A549 (cell line): Measurements from ENCODE around the gene MYADML2. TPM values are rescaled to one million over a fixed set of nuclear protein-coding genes. Genes with fewer than 3 reads are reported as not detected.
"Not testable (repeated sequence)": the region's sequence is repeated elsewhere in the genome, so short reads cannot be mapped to it uniquely, and the experiment has no call there.

Experiments used
- ATAC-seq, 2 experiments: fragments of 200-7000 bp in 1 of 2; fragments of >200 bp in 1 of 2; cut with Nextera tagmentation in 1 of 2; cut with Tn5 transposase in 1 of 2; 3 replicates each; pipeline versions ENCODE4 v1.8.0 to v1.9.1; 2018 to 2020; ENCODE audit warnings: mild to moderate bottlenecking in 1 of 2, moderate library complexity in 1 of 2
- CTCF ChIA-PET: fragments of 300-600 bp; sonication (Branson Sonifier 250); formaldehyde crosslinking; extraction: SDS; loops from one replicate; lab custom pipeline; 2021; ENCODE audit warnings: antibody characterized with exemption, inconsistent platforms; lab: Yijun Ruan, JAX
- POLR2A ChIA-PET: fragments of 350-600 bp; formaldehyde crosslinking; extraction: SDS; loops from one replicate; lab custom pipeline; 2021; ENCODE audit warnings: antibody characterized with exemption, inconsistent platforms; lab: Yijun Ruan, JAX
- DNase-seq, 2 experiments: peaks; one replicate each; pipeline versions ENCODE4 v3.0.0 to v3.0.0-alpha.2; 2011 to 2016; ENCODE audit warnings: low read depth in 1 of 2, low spot score in 1 of 2
- FAIRE-seq: peaks from 2 replicates; lab custom pipeline; 2011; peaks lifted over from hg19 to GRCh38; lab: Jason Lieb, UNC
- H3K27ac ChIP-seq, 2 experiments: fragments of >200 bp; sonication (Bioruptor Twin); formaldehyde crosslinking; 3 replicates each; pipeline ENCODE4 v1.5.1; 2016 to 2017
- H3K4me1 ChIP-seq: fragments of >200 bp; sonication (Bioruptor Twin); formaldehyde crosslinking; 3 replicates; pipeline ENCODE4 v1.6.1; 2016
- H3K4me2 ChIP-seq: fragments of >200 bp; sonication (Bioruptor Twin); formaldehyde crosslinking; 3 replicates; pipeline ENCODE4 v1.6.1; 2016
- H3K4me3 ChIP-seq: fragments of >200 bp; sonication (Bioruptor Twin); formaldehyde crosslinking; 3 replicates; pipeline ENCODE4 v1.5.1; 2016
- H3K9me3 ChIP-seq: fragments of >200 bp; sonication (Bioruptor Twin); formaldehyde crosslinking; 3 replicates; pipeline ENCODE4 v1.6.1; 2016
- ATOH8 ChIP-seq: fragments of 250-450 bp; sonication (Bioruptor Pico); IDR thresholded peaks from 2 replicates; pipeline ENCODE4 v1.5.0; 2020; ENCODE audit warnings: low read depth, mild to moderate bottlenecking, moderate library complexity
- BCL3 ChIP-seq: fragments of >200 bp; sonication (Bioruptor Twin); formaldehyde crosslinking; IDR thresholded peaks from 3 replicates; pipeline ENCODE4 v1.6.1; 2016
- CBX2 ChIP-seq: fragments of 200-600 bp; sonication (generic); IDR thresholded peaks from 2 replicates; pipeline ENCODE4 v1.6.1; 2016; ENCODE audit warnings: low read depth, mild to moderate bottlenecking, borderline replicate concordance
- CTCF ChIP-seq: fragments of >200 bp; sonication (Bioruptor Twin); formaldehyde crosslinking; IDR thresholded peaks from 3 replicates; pipeline ENCODE4 v1.5.1; 2016
- HES2 ChIP-seq: fragments of >200 bp; sonication (Bioruptor Twin); formaldehyde crosslinking; IDR thresholded peaks from 2 replicates; pipeline ENCODE4 v1.6.1; 2016
- HEYL ChIP-seq: fragments of 250-450 bp; sonication (Bioruptor Pico); IDR thresholded peaks from 2 replicates; pipeline ENCODE4 v1.8.0; 2021; ENCODE audit warnings: mild to moderate bottlenecking, moderate library complexity
- HMGXB4 ChIP-seq: fragments of 250-450 bp; sonication (Bioruptor Pico); IDR thresholded peaks from 2 replicates; pipeline ENCODE4 v1.5.0; 2021; ENCODE audit warnings: mild to moderate bottlenecking, moderate library complexity, borderline replicate concordance
- JUN ChIP-seq, 2 experiments: fragments of >200 bp; sonication (Bioruptor Twin); formaldehyde crosslinking; IDR thresholded peaks; 2 replicates in 1 of 2; 3 replicates in 1 of 2; pipeline ENCODE4 v1.6.1; 2016 to 2017
- JUNB ChIP-seq: fragments of >200 bp; sonication (Bioruptor Twin); formaldehyde crosslinking; IDR thresholded peaks from 2 replicates; pipeline ENCODE4 v1.6.1; 2016
- KDM5A ChIP-seq: fragments of 200-600 bp; sonication (generic); IDR thresholded peaks from 2 replicates; pipeline ENCODE4 v1.6.1; 2016; ENCODE audit warnings: antibody characterized with exemption, mild to moderate bottlenecking
- MYC ChIP-seq: IDR thresholded peaks from 2 replicates; pipeline ENCODE4 v1.6.1; 2012; ENCODE audit warnings: mild to moderate bottlenecking, inconsistent platforms, low read length, improper control_type of control experiment, borderline replicate concordance
- NPAS2 ChIP-seq: fragments of 250-450 bp; sonication (Bioruptor Pico); IDR thresholded peaks from 2 replicates; pipeline ENCODE4 v1.8.0; 2022; ENCODE audit warnings: mild to moderate bottlenecking, moderate library complexity, borderline replicate concordance
- PBX3 ChIP-seq: IDR thresholded peaks from 2 replicates; pipeline ENCODE4 v1.6.1; 2012
- RAD21 ChIP-seq, 2 experiments: fragments of >200 bp in 1 of 2; sonication (Bioruptor Twin) in 1 of 2; formaldehyde crosslinking in 1 of 2; IDR thresholded peaks in 1 of 2; conservative IDR thresholded peaks in 1 of 2; 2 replicates in 1 of 2; 3 replicates in 1 of 2; pipeline ENCODE4 v1.6.1; 2012 to 2018; ENCODE audit warnings: inconsistent platforms in 1 of 2
- RCOR1 ChIP-seq: fragments of 150-350 bp; IDR thresholded peaks from 2 replicates; pipeline ENCODE4 v1.6.1; 2014; ENCODE audit warnings: antibody characterized with exemption, low read length, low read depth
- SMC3 ChIP-seq: fragments of >200 bp; sonication (Bioruptor Twin); formaldehyde crosslinking; IDR thresholded peaks from 3 replicates; pipeline ENCODE4 v1.6.1; 2018; ENCODE audit warnings: inconsistent platforms
- ZNF302 ChIP-seq: fragments of 250-450 bp; sonication (Bioruptor Pico); IDR thresholded peaks from 2 replicates; pipeline ENCODE4 v1.9.0; 2021; ENCODE audit warnings: inconsistent platforms, mild to moderate bottlenecking, moderate library complexity
- WGBS: methylation state at CpG from one replicate; pipeline ENCODE4 v1.1.6; 2017; ENCODE audit errors: missing lambda C conversion rate; 5-methylcytosine and 5-hydroxymethylcytosine counted together
- polyA plus RNA-seq, 4 experiments: library from polyadenylated mRNA; depleted of rRNA in 3 of 4; stranded (reverse); fragments of >200 nt; fragmentation: RNase III in 1 of 4; extraction: RNeasy Plus Mini Kit Qiagen cat#74134 plus additional on column Dnase treatment in 1 of 4; gene quantifications; 2 replicates in 3 of 4; 3 replicates in 1 of 4; pipeline ENCODE4 v1.2.3, GENCODE V29; 2011 to 2017

MYADML2 gene
- polyA plus RNA-seq, 2 of the 4 experiments (the other 2 are of a cell fraction) = not detected

- no peak overlapping the region for H3K4me2 ChIP-seq
- POLR2A ChIA-PET = interaction anchor here (0.7 kb wide), 1 partner anchor 105 kb away, joined by 7 read pairs; no protein-coding TSS in a partner anchor
- H3K27ac ChIP-seq = no peak overlapping the region
- TF ChIP-seq ZNF302 (CRISPR knock-in tag) (no peak), JUN (IDR thresholded peaks at IDR 0.05) (no peak), NPAS2 (CRISPR knock-in tag) (no peak), BCL3 (no peak), CBX2 (no peak), PBX3 (no peak), JUNB (no peak), HEYL (CRISPR knock-in tag) (no peak), CTCF (no peak), KDM5A (no peak), RCOR1 (no peak), HMGXB4 (CRISPR knock-in tag) (no peak), SMC3 (no peak), ATOH8 (CRISPR knock-in tag) (no peak), HES2 (no peak), MYC (no peak)
- WGBS = 74% methylated on average over 19 of the region's 19 CpGs
- no peak for ATAC-seq
- DNase-seq = no peak
- H3K4me3 ChIP-seq = no peak overlapping the region
- no peak for FAIRE-seq
- CTCF ChIA-PET = interaction anchor here (0.5 to 17.3 kb wide), 17 partner anchors 7 to 117 kb away, joined by 3 to 170 read pairs (median 5); partner anchors contain the start of genes CENPX, DCXR, LRRC45 and MAFG
- H3K9me3 ChIP-seq = no peaks in the 10 kb centered on the region
- H3K4me1 ChIP-seq = peaks cover 4% of the 10 kb centered on the region; the same call in 1 of the 3 replicates
These were observed 7.4 kb upstream of the MYADML2 start for GRCh38 chr17:81954131-81955057.

GRCh38 chr17:81953443-81953842 lies 6.4 kb upstream of the MYADML2 start:
- not testable (repeated sequence) for H3K9me3 ChIP-seq, H3K27ac ChIP-seq, H3K4me2 ChIP-seq, H3K4me1 ChIP-seq, DNase-seq, FAIRE-seq, H3K4me3 ChIP-seq
- ATAC-seq = peak in 1 of 2 experiments; percentile 23; a peak in 2 of 6 replicates
- CTCF ChIA-PET = interaction anchor here (1.1 to 17.3 kb wide), 11 partner anchors 8 to 89 kb away, joined by 3 to 170 read pairs (median 7); partner anchors contain the start of genes CENPX, DCXR, LRRC45 and MAFG
- 84% methylated on average over 5 of the region's 5 CpGs for WGBS
- peak in 1 of 2 experiments; percentile 40; a peak in 2 of 5 replicates for TF ChIP-seq RAD21 (conservative IDR thresholded peaks at IDR 0.05 in 1 of 2, IDR thresholded peaks at IDR 0.05 in 1 of 2)
- POLR2A ChIA-PET = interaction anchor here (0.7 to 0.8 kb wide), 2 partner anchors 70 to 106 kb away, joined by 3 to 7 read pairs; partner anchors contain the start of genes CENPX and LRRC45
